Measurements from ENCODE around the gene SLC35F6.

- TF ChIP-seq, protein P1, sequence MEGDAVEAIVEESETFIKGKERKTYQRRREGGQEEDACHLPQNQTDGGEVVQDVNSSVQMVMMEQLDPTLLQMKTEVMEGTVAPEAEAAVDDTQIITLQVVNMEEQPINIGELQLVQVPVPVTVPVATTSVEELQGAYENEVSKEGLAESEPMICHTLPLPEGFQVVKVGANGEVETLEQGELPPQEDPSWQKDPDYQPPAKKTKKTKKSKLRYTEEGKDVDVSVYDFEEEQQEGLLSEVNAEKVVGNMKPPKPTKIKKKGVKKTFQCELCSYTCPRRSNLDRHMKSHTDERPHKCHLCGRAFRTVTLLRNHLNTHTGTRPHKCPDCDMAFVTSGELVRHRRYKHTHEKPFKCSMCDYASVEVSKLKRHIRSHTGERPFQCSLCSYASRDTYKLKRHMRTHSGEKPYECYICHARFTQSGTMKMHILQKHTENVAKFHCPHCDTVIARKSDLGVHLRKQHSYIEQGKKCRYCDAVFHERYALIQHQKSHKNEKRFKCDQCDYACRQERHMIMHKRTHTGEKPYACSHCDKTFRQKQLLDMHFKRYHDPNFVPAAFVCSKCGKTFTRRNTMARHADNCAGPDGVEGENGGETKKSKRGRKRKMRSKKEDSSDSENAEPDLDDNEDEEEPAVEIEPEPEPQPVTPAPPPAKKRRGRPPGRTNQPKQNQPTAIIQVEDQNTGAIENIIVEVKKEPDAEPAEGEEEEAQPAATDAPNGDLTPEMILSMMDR (IDR thresholded peaks at IDR 0.05): no peak
- no peak for TF ChIP-seq EZH2 (IDR thresholded peaks at IDR 0.05; ENCODE audit: borderline replicate concordance, insufficient read depth, low read depth, low read length, poor library complexity, severe bottlenecking)
Measured at GRCh38 chr2:26778098-26778497, 14.0 kb downstream of the SLC35F6 start.

Data from B cell (primary cell).